NCI-H82 treated with DMSO at 0.1 percent for 48 hours (cell line): Measurements from ENCODE around the gene CDC42BPB.
"Not testable (repeated sequence)": the region's sequence is repeated elsewhere in the genome, so short reads cannot be mapped to it uniquely, and the experiment has no call there.

Experiments
- DNase-seq: peaks from one replicate; lab custom pipeline; 2025; ENCODE audit not compliant: unreplicated experiment; lab: John Stamatoyannopoulos, UW

CDC42BPB gene

DNA sequence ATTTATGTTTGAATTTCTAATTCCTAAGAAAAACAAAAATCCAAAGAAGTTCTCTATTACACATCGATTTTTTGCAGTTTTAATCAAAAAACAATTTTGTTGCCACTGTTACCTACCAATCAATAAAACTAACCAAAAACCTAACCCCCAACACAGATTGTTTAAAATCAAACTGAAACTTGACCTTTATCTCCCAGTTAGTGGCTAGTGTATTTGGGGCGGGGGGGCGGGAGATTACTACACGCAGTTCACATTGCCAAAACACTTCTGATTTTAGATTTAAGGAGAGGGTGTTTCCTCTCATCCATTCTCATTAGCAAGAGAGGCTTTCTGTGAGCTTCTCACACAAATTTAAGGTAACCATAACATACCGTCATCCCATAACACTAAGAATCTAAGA, 6.4 kb downstream of the CDC42BPB start:
- DNase-seq, result no peak

DNA sequence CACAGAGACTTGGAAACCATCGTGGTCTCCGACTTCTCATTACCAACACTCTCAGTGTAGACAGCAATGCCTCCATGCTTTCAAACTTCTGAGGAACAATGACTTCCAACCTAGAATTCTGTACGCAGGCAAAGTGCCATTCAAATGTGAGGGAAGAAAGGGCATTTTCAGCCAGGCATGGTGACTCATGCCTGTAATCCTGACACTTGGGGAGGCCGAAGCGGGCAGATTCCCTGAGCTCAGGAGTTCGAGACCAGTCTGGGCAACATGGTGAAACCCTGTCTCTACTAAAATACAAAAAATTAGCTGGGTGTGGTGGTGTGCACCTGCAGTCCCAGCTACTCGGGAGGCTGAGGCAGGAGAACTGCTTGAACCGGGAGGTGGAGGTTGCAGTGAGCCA, 9.9 kb downstream of the CDC42BPB start:
- not testable (repeated sequence) for DNase-seq

DNA sequence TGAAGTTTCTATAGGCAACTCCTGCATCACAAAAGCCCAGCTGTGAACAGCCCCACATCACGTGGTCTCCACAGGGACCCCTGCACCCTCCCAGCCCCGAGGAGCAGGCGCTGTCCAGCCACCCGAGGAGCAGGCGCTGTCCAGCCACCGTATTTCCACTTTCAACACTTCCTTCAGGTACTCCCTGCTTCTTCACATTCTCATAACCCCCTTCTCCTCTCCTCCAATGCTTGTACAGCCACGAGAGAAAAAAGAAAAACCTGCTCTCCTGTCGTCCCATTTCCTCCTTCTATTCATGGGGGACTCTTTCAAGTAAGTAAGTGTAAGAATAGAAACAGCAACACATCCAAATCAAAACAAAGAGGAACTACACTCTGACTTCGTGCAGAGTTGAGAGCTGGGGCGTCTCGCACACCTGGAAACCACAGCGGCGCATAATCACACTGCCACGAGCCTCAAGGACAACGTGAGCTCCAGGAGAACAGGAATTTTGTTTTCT, 11.9 kb downstream of the CDC42BPB start:
- no peak for DNase-seq

DNA sequence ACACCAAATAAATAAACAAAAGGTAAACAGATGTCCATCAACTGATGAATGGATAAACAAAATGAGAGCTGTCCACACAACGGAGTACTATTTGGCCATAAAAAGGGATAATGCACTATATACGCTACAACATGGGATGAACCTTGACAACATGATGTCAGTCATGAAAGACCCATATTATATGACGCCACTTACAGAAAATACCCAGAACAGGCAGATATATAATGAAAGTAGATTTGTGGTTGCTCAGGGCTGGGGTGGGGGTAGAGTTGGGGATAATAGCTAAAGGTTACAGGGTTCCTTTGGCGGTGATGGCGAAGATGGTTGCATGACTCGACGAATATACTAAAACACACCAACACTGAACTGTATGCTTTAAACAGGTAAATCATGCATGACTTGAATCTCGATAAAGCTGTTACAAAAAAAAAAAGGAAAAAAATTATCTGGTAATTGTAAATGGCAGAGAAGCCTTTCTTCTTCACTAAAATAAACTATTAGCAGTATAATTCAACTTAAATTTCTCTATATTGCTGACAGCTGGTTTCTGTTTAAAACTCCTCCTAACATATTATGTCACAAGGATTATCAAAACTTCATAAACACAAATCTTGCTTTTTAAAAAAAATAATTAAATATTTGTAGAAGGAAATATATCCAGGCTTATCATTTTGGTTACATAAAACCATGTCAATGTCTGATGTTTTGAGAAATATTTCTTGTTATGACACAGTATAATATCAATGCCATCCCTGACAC, 13.9 kb downstream of the CDC42BPB start:
- DNase-seq, result no peak

DNA sequence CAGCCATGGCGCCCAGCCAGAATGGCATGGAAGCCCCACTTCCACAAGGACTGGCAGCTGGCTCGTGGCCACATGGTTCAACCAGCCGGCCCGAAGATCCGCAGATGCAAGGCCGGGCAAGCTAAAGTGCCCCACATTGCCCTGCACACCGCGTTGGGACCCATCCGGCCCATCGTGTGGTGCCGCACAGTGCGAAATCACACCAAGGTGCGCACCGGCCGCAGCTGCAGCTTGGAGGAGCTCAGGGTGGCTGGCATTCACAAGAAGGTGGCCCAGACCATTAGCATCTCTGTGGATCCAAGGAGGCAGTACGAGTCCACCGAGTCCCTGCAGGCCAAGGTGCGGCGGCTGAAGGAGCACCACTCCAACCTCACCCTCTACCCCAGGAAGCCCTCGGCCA, 15.9 kb downstream of the CDC42BPB start:
- no peak for DNase-seq

DNA sequence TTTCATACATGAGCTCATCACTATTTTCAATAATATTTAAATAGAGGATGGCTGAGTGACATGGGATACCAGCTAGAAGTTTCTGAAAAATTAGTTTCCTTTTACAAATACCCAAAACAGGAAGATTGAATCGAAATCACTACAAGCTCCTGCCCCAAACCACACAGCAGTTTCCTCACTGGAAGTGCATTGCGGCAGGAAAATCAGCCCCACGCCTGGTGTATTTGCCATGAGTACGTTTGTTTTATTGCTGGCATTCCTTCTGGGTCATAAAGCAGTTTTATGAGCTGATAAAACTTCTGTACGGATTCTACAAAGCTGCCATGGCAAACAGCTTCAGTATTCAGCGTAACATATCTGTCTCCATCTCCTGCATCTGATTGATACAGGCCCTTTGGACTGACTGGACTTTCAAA, 23.7 kb downstream of the CDC42BPB start:
- DNase-seq, result no peak

DNA sequence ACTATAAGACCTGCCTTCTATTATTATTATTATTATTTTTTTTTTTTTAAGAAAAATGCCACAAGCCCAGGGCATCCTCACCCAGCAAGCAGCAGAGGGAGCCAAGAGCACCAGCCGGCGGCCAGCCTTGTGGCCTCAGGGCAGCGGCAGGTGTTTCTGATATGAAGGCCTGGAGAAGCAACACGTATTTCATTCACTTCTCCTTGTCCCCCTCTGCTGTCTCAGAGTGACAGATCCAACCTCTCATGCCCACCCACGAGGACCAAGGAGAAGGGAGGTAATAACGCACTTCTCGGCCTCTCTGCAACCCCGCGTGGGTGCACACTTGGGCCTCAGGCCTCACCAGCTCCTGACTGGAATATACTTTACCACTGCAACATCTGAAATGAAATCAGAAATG, 25.4 kb downstream of the CDC42BPB start:
- no peak for DNase-seq

DNA sequence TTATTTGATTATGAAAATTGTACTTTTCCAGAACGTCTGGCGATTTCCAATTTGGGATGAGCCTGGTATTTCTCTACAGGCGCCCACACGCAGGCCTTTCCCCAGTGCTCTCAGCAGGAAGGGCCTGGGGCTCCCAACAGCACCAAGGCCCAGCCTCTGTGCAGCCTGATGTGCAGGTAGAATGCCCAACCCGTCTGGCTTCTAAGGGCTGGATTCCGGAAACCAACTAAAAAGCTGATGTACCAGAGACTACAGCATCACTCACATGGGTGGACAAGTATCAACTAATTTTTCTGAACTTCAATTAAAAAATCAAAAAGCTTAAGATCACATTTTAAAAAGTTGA, 25.8 kb downstream of the CDC42BPB start:
- no peak for DNase-seq

DNA sequence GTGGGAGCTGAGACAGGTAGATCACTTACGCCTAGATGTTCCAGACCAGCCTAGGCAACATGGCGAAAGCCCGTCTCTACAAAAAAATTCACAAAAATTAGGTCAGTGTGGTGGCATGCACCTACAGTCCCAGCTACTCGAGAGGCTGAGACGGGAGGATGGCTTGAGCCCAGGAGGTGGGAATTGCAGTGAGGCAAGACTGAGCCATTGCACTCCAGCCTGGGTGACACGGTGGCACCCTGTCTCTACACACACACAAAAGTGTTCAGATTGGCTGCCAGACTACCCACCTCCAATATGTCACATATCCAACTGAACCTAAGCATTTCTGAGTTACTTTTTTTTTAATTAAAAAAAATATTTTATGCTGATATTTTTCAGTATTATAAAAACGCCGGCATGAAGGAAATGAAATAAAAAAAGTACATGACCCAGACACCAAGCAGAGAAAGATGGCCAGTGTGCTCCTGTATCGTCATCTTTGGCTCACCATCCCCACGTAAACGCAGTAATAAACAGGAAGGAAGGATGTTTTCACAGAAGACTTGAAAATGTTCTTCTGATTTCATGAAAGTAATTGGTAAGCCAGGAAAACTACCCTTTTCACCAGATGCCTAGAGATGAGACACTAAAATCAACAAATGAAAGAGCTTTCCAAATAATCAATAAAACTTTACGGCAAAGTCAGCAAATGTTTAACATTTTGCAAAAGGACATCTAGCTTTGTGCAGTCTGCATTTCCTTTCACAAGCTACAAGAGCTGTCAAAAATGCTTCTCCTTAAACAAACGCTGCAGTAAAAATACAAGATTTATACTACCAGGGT, 26.4 kb downstream of the CDC42BPB start:
- DNase-seq, result no peak

DNA sequence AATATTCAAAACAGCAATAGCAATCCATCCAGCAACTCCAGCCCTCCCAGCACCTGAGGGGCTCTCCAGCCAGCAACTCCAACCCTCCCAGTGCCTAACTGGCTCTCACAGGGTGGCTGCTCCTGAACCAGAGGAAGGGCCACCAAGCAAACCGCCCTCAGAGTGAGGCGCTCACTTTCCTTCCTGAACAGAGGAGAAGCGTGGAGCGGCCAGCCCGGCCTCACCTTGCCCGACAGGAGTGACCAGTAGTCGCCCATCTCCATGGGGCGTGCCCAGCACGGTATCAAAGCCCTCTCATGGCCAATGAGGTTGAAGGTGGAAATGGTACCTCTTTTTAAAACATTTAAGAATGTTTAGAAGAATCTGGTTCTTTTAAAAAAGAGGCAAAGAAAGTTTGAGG, 27.4 kb downstream of the CDC42BPB start:
- DNase-seq, result no peak

DNA sequence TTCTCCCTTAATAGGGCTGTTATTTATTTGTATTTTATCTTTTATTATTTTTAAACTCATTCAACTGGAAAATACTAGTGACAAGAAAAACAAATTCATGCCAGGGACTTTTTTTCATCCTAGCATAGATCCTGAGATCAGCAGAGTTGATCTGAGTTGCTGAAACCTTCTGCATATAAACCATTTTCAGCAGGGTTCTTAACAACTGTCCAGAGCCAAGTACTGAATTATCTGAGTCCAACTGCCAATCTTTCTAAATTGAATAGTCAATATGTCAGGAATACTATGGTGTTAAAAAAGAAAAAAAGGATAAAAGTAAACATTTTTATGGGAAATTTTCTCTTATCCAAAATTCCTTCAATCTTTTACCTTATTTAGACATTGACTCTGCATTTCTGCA, 28.6 kb downstream of the CDC42BPB start:
- DNase-seq, result no peak

DNA sequence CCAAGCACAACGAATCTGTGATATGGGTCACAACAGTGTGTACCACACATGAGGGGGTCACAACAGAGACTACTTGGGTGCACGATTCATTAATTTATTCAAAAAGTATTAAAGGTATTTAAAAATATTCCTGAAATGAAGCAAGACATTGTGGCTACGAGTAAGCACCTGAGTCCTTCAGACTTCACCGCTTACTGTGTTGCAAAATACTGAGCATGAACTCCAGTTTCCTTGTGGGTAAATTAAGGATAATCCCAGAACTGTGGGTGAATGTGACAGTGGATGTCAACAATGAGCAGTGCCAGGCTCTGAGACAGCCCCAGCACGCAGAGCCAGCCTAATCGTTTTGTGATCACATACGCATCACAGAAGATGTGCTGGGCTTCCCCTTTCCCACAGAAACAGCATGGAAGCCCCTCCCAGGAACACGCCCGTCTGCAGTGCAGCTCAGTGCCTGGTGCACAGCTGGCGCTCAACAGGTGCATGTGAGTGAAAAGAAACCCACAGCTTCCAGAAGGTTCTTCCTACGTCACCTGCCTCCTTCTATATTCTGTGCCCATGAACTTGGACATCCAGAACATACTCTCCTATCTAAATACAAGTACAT, 29.1 kb downstream of the CDC42BPB start:
- DNase-seq, result no peak

DNA sequence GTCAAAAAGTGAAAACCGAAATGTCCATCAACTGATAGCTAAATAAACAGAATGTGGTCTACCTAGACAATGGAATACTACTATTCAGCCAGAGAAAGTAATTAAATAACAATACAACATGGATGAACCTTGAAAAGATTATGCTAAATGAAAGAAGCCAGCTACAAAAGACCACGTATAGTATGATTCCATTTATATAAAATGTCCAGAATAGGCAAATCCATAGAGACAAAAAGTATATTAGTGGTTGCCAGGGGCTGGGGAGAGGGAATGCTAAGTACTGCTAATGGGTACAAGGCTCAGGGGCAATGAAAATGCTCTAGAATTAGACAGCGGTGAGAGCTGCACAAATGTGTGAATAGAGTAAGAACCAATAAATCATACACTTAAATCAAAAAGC, 29.9 kb downstream of the CDC42BPB start:
- no peak for DNase-seq

DNA sequence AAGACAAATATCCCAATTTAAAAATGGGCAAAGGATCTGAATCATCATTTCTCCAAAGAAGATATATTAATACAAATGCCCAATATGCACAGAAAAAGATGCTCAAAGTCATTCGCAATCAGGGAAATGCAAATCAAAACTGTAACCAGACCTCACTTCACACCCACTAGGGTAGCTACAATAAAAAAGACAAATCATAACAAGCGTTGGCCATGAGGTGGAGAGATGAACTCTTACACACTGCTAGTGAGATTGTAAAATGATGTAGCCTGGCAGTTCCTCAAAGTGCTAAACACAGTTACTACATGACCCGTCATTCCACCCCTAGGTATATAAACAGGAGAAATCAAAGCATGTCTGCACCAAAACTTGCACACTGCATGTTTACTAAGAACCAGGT, 30.4 kb downstream of the CDC42BPB start:
- no peak for DNase-seq

DNA sequence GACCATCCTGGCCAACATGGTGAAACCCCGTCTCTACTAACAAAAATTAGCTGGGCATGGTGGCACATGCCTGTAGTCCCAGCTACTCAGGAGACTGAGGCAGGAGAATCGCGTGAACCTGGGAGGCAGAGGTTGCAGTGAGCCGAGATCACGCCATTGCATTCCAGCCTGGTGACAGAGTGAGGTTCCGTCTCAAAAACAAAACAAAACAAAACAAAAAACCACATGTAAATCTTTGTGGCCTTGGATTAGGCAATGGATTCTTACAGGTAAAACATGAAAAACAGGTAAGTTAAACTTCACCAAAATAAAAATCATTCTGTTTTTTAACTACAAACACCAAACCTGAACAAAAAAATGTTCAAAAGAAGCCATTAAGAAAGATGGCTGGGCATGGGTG, 31.2 kb downstream of the CDC42BPB start:
- not testable (repeated sequence) for DNase-seq

DNA sequence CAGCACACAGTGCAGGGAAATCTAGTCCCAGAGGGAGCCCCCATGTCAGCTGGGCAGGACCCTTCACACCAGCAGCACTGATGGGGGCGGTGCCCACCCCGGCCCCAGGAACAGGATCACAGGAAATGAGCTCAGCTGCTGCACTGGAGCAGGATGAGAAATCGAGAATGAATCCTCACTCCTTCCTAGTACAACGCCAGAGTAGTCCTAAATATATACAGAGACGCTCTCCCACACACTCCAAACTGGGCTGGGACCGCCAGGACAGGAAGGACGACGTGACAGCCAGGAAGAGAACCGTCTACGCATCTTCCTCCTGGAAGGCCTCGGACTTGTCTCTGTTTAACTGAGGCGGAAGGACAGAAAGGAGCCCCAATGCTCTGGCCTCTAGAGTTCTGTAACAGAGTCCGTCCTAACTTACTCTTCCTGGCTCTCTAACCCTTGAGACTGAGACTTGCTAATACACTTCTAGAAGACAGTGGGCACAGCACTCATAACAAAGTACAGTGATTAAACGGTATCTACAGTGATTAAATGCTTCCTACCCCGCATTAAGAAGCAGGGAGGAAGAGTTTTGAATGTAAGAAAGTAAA, 33.4 kb downstream of the CDC42BPB start:
- no peak for DNase-seq

DNA sequence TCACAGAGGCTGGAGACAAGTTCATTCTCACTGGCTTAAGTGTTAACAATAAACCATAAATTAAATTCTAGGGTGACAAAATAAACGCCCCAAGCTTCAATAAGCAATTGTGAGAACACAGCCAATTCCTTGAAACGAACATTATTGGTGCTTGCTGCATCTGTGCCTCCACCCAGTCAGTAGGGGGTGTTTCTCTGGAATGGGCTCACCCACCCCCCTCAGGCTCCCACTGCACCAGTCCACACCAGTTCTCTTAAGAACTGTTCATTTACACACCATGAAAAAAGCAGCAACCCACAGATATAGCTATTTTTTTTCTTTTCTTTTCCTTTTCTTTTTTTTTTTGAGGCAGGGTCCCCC, 34.7 kb downstream of the CDC42BPB start:
- DNase-seq, result no peak

DNA sequence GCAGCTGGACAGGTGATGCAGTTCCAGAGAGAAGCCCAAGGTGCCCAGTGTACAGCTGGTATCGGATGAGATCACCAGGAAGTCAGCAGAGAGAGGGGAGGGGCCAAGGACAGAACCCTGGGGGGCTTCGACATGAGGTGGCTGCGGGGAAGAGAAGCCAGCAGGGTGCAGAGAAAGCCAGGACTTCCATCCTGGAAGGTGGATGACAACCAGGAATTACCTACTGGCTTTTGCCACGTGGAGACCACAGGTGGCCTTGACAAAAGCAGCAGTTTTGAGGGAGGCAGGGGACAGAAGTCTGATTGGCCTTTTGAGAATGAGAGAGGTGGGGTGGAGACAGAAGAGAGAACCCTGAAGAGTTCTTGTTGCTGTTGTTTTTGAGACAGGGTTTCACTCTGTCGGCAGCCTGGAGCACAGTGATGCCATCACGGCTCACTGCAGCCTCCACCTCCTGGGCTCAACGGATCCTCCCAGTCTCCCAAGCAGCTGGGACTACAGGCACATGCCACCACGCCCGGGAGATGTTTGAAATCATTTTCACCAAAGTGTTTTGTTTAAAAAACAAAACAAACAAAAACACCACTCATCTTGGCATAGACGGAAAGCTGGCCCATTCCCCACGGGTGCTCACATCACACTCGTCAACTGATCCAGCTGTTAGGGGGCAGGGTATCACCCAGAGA, 35.2 kb downstream of the CDC42BPB start:
- DNase-seq, result no peak

DNA sequence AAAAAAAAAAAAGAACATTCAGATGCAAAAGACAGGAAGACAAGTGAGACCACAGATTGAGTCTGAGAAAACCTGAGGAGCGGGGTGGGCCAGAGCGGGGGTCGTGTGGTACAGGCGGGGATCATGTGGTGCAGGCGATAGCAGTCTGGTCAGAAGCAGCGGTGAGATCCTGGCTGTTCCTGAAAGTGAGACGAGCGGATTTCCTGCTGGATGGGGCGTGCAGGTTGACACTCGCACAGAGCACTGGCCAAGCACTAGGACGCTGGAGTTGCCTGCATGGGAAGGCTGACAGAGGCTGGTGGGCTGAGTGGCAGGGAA, 35.7 kb downstream of the CDC42BPB start:
- DNase-seq, result no peak

DNA sequence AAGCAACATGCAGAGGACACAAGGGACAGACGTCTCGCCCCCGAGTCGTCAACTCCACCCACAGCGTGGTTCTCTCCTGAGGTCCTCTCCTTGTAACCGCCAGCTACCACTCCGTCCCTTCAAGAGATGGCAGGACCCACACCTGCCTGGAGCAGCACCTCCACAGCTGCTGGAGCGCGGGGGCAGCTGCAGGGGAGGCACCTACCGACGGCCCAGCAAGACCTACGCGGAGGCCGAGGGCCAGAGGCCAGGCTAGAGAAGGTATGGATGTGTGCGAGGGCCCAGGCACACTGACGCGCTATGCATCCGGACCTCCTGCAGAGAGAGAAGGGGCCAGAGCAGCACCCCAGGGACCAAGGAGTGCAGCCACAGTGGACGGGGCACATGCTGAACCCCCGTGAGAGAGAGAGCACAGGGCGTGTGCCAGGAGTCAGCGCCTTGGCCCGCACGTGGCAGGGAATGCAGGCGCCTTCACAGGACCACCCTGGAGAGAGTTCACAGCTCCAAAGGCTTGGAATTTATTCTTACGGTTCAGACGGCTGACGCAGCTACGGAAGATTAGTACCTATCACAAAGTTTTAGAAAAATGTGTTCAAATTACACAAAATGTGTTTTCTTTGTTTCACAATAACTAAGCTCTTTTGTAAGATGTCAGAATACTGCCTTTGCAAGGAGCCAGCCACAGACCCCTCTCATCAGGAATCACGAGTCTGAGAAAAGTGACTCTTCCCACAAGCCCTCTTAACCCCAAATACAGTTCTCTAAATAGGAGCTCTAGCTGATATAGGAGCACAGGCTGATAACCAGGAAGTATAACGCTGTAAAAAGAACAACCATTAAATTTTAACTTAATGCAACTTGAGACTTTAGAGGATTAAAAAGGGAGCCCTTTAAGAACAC, 36.8 kb downstream of the CDC42BPB start:
- no peak for DNase-seq
